ENCODE data around the gene IGFBP6. TPM values are rescaled to one million over a fixed set of nuclear protein-coding genes. Genes with fewer than 3 reads are reported as not detected.

IGFBP6 gene
- polyA plus RNA-seq, 1 donor from 2014 or later = not detected

DNA sequence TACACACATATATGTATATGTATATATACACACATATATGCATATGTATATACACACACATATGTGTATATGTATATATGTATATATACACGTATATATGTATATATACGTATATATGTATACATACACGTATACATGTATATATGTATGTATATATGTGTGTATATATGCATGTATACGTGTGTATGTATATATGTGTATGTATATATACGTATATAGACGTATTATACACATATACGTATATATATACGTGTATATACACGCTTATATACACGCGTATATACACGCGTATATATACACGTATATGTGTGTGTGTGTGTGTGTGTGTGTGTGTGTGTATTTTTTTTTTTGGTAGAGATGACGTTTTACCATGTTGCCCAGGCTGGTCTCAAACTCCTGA is 50.2 kb downstream of the IGFBP6 start:
- TF ChIP-seq TAF1 (IDR thresholded peaks at IDR 0.05; ENCODE audit: low read depth) = no peak
- TF ChIP-seq POLR2AphosphoS5 (IDR thresholded peaks at IDR 0.05) = no peak
- TF ChIP-seq EZH2 (IDR thresholded peaks at IDR 0.05; ENCODE audit: borderline replicate concordance, insufficient read depth, low read length, poor library complexity, severe bottlenecking) = no peak
- no peak for TF ChIP-seq RAD21 (conservative IDR thresholded peaks at IDR 0.05)
- no peak for TF ChIP-seq SMC3 (conservative IDR thresholded peaks at IDR 0.05; ENCODE audit: poor library complexity)
- TF ChIP-seq, protein P1, sequence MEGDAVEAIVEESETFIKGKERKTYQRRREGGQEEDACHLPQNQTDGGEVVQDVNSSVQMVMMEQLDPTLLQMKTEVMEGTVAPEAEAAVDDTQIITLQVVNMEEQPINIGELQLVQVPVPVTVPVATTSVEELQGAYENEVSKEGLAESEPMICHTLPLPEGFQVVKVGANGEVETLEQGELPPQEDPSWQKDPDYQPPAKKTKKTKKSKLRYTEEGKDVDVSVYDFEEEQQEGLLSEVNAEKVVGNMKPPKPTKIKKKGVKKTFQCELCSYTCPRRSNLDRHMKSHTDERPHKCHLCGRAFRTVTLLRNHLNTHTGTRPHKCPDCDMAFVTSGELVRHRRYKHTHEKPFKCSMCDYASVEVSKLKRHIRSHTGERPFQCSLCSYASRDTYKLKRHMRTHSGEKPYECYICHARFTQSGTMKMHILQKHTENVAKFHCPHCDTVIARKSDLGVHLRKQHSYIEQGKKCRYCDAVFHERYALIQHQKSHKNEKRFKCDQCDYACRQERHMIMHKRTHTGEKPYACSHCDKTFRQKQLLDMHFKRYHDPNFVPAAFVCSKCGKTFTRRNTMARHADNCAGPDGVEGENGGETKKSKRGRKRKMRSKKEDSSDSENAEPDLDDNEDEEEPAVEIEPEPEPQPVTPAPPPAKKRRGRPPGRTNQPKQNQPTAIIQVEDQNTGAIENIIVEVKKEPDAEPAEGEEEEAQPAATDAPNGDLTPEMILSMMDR (IDR thresholded peaks at IDR 0.05; ENCODE audit: poor library complexity, severe bottlenecking) = no peak
- no peak for TF ChIP-seq EP300 (conservative IDR thresholded peaks at IDR 0.05; ENCODE audit: poor library complexity, severe bottlenecking)
- TF ChIP-seq, protein P2, sequence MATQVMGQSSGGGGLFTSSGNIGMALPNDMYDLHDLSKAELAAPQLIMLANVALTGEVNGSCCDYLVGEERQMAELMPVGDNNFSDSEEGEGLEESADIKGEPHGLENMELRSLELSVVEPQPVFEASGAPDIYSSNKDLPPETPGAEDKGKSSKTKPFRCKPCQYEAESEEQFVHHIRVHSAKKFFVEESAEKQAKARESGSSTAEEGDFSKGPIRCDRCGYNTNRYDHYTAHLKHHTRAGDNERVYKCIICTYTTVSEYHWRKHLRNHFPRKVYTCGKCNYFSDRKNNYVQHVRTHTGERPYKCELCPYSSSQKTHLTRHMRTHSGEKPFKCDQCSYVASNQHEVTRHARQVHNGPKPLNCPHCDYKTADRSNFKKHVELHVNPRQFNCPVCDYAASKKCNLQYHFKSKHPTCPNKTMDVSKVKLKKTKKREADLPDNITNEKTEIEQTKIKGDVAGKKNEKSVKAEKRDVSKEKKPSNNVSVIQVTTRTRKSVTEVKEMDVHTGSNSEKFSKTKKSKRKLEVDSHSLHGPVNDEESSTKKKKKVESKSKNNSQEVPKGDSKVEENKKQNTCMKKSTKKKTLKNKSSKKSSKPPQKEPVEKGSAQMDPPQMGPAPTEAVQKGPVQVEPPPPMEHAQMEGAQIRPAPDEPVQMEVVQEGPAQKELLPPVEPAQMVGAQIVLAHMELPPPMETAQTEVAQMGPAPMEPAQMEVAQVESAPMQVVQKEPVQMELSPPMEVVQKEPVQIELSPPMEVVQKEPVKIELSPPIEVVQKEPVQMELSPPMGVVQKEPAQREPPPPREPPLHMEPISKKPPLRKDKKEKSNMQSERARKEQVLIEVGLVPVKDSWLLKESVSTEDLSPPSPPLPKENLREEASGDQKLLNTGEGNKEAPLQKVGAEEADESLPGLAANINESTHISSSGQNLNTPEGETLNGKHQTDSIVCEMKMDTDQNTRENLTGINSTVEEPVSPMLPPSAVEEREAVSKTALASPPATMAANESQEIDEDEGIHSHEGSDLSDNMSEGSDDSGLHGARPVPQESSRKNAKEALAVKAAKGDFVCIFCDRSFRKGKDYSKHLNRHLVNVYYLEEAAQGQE (IDR thresholded peaks at IDR 0.05; ENCODE audit: borderline replicate concordance) = no peak
- TF ChIP-seq MXI1 (conservative IDR thresholded peaks at IDR 0.05; ENCODE audit: poor library complexity, severe bottlenecking) = no peak
- Histone ChIP-seq H3K9me2 (ENCODE audit: insufficient read depth, low read length) (no peaks in the 10 kb centered on the region), H4K20me1 (ENCODE audit: insufficient read depth) (no peaks in the 10 kb centered on the region), H3K27me3 (ENCODE audit: insufficient read depth, low read depth, low read length) (no peaks in the 10 kb centered on the region), H2AFZ (ENCODE audit: low read depth, low read length) (no peak overlapping the region), H3K27ac (ENCODE audit: low read length) (no peak overlapping the region), H3F3A (ENCODE audit: insufficient read depth, low read length, poor library complexity, severe bottlenecking) (no peaks in the 10 kb centered on the region), H3K9ac (ENCODE audit: low read length) (no peak overlapping the region), H3K79me2 (replicated peaks; ENCODE audit: insufficient read depth, low read length) (no peaks in the 10 kb centered on the region), H3K4me2 (ENCODE audit: low read length) (no peak overlapping the region), H3K9me3 (ENCODE audit: low read length) (no peaks in the 10 kb centered on the region), H3K4me3 (ENCODE audit: low read length) (no peak overlapping the region), H3K36me3 (ENCODE audit: insufficient read depth, low read length) (no peaks in the 10 kb centered on the region)

DNA sequence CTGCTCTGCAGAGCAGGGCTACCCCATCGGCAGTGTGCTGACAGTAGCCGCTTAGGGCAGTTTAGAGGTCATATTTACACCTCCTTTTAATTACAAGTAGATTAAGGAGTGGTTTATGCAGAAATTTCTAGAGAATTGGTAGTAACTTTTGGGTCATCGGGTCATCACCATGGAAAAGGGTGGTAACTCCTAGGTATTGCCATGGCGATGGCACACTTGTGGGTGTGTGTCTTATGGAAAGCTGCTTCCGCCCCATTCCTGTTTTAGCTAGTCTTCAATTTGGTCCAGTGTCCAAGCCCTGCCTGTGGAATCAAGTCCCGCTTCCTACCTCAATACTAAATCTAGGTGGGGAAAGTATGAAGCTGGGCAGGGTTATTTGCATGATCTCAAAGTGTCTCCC is 53.6 kb downstream of the IGFBP6 start:
- Histone ChIP-seq H3K79me2 (replicated peaks; ENCODE audit: insufficient read depth, low read length) (no peaks in the 10 kb centered on the region), H2AFZ (ENCODE audit: low read depth, low read length) (no peak overlapping the region), H3K4me3 (ENCODE audit: low read length) (no peak overlapping the region), H3K27me3 (ENCODE audit: insufficient read depth, low read depth, low read length) (no peaks in the 10 kb centered on the region), H3K27ac (ENCODE audit: low read length) (no peak overlapping the region), H3K9me2 (ENCODE audit: insufficient read depth, low read length) (no peaks in the 10 kb centered on the region), H3K9me3 (ENCODE audit: low read length) (no peaks in the 10 kb centered on the region), H3K4me2 (ENCODE audit: low read length) (no peak overlapping the region), H3K9ac (ENCODE audit: low read length) (no peak overlapping the region), H3F3A (ENCODE audit: insufficient read depth, low read length, poor library complexity, severe bottlenecking) (no peaks in the 10 kb centered on the region), H4K20me1 (ENCODE audit: insufficient read depth) (no peaks in the 10 kb centered on the region), H3K36me3 (ENCODE audit: insufficient read depth, low read length) (no peaks in the 10 kb centered on the region)
- TF ChIP-seq SMC3 (conservative IDR thresholded peaks at IDR 0.05; ENCODE audit: poor library complexity) (no peak), RAD21 (conservative IDR thresholded peaks at IDR 0.05) (no peak), TAF1 (IDR thresholded peaks at IDR 0.05; ENCODE audit: low read depth) (no peak), EZH2 (IDR thresholded peaks at IDR 0.05; ENCODE audit: borderline replicate concordance, insufficient read depth, low read length, poor library complexity, severe bottlenecking) (no peak), POLR2AphosphoS5 (IDR thresholded peaks at IDR 0.05) (no peak), MXI1 (conservative IDR thresholded peaks at IDR 0.05; ENCODE audit: poor library complexity, severe bottlenecking) (no peak)
- TF ChIP-seq, protein P2 (IDR thresholded peaks at IDR 0.05; ENCODE audit: borderline replicate concordance) = no peak
- TF ChIP-seq, protein P1 (IDR thresholded peaks at IDR 0.05; ENCODE audit: poor library complexity, severe bottlenecking) = no peak

Data from neural cell (in vitro differentiated cells).